ENCODE results near the gene MAPK11. TPM values are rescaled to one million over a fixed set of nuclear protein-coding genes. Genes with fewer than 3 reads are reported as not detected.

The MAPK11 gene
- total RNA-seq, 1 experiment from 2014 or later, result 19.3 TPM

GRCh38 chr22:50236731-50237409 is 33.3 kb downstream of the MAPK11 start:
- no peak overlapping the region for H3K9ac ChIP-seq (ENCODE audit: low read length)
- no peak overlapping the region for H3K4me2 ChIP-seq (ENCODE audit: low read length)
- H3K27me3 ChIP-seq (ENCODE audit: insufficient read depth, low read length), result no peaks in the 10 kb centered on the region
- POLR2A ChIA-PET, result no interaction called here
- no peaks in the 10 kb centered on the region for H3K9me2 ChIP-seq (ENCODE audit: insufficient read depth)
- intact Hi-C loops (cut with micrococcal nuclease), result no loop called here
- peaks cover 3 to 7% of the 10 kb centered on the region in 2 experiments; a peak in 1 of 4 replicates for H3K4me1 ChIP-seq (ENCODE audit: control insufficient read depth in 1 of 2, insufficient read depth in 2 of 2, low read length in 2 of 2)
- no peak overlapping the region for H2AFZ ChIP-seq (ENCODE audit: low read depth, low read length, poor library complexity, severe bottlenecking)
- H4K20me1 ChIP-seq (ENCODE audit: insufficient read depth), result no peaks in the 10 kb centered on the region
- CTCF ChIA-PET, result interaction anchor here (0.6 to 1.2 kb wide), 3 partner anchors 88 to 306 kb away, joined by 3 to 4 read pairs (median 3); no protein-coding TSS in a partner anchor
- DNase-seq (ENCODE audit: low read depth, low spot score) (no peak), ATAC-seq (0 out of 2 replicates have a peak, but pooled peaks have one; percentile 30)
- BruUV-seq (replicated peaks), result no TSS peak
- peaks cover 0 to 4% of the 10 kb centered on the region in 2 experiments; a peak in 1 of 4 replicates for H3K9me3 ChIP-seq (ENCODE audit: control insufficient read depth in 1 of 2, insufficient read depth in 1 of 2, low read depth in 1 of 2, low read length in 2 of 2)
- no peak overlapping the region for H3K27ac ChIP-seq (ENCODE audit: low read depth, low read length)
- H3K36me3 ChIP-seq (ENCODE audit: control insufficient read depth in 1 of 2, insufficient read depth in 2 of 2, low read length in 2 of 2), result peaks cover 7 to 19% of the 10 kb centered on the region in 2 experiments; a peak in 2 of 4 replicates
- peaks cover 89% of the 10 kb centered on the region for H3K79me2 ChIP-seq (ENCODE audit: insufficient read depth, low read length)
- TF ChIP-seq EZH2phosphoT487 (IDR thresholded peaks at IDR 0.05; ENCODE audit: borderline replicate concordance), result no peak
- TF ChIP-seq, protein P1, sequence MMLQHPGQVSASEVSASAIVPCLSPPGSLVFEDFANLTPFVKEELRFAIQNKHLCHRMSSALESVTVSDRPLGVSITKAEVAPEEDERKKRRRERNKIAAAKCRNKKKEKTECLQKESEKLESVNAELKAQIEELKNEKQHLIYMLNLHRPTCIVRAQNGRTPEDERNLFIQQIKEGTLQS (IDR thresholded peaks at IDR 0.05), result no peak
- TF ChIP-seq EZH2 (IDR thresholded peaks at IDR 0.05), result no peak
- peak; percentile 35 for TF ChIP-seq RAD21 (IDR thresholded peaks at IDR 0.05; ENCODE audit: low read depth)
- TF ChIP-seq, protein P2, sequence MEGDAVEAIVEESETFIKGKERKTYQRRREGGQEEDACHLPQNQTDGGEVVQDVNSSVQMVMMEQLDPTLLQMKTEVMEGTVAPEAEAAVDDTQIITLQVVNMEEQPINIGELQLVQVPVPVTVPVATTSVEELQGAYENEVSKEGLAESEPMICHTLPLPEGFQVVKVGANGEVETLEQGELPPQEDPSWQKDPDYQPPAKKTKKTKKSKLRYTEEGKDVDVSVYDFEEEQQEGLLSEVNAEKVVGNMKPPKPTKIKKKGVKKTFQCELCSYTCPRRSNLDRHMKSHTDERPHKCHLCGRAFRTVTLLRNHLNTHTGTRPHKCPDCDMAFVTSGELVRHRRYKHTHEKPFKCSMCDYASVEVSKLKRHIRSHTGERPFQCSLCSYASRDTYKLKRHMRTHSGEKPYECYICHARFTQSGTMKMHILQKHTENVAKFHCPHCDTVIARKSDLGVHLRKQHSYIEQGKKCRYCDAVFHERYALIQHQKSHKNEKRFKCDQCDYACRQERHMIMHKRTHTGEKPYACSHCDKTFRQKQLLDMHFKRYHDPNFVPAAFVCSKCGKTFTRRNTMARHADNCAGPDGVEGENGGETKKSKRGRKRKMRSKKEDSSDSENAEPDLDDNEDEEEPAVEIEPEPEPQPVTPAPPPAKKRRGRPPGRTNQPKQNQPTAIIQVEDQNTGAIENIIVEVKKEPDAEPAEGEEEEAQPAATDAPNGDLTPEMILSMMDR (IDR thresholded peaks at IDR 0.05 in 2 of 3, conservative IDR thresholded peaks at IDR 0.05 in 1 of 3; ENCODE audit: borderline replicate concordance in 1 of 3, insufficient read depth in 1 of 3, low read depth in 2 of 3, low read length in 2 of 3), result peak; percentile 40 to 59 (median 50); a peak in 5 of 6 replicates
- no peak for TF ChIP-seq SRF (IDR thresholded peaks at IDR 0.05; ENCODE audit: low read depth)
- RAD21 ChIA-PET (ENCODE audit: low non-redundant PET in 1 of 2, low total read pairs in 2 of 2, uncharacterized antibody in 2 of 2, unreplicated experiment in 2 of 2), result interaction anchor here in 1 of 2 experiments (0.6 to 1.0 kb wide), 2 partner anchors 59 to 88 kb away, joined by 3 read pairs; no protein-coding TSS in a partner anchor
- no peak overlapping the region for H3K4me3 ChIP-seq (replicated peaks in 1 of 2; ENCODE audit: low read depth in 1 of 2, low read length in 2 of 2)
